Activated B cell treated with CpG ODN at 0.5 μM for 24 hours (primary cell): ENCODE results near the gene HDC. TPM values are rescaled to one million over a fixed set of nuclear protein-coding genes. Genes with fewer than 3 reads are reported as not detected.

Experiments
- ATAC-seq: fragments of 200-7000 bp; cut with Tn5 transposase; one replicate; pipeline ENCODE4 v1.10.0; 2021; ENCODE audit warnings: low read depth, mild to moderate bottlenecking, moderate library complexity
- CTCF ChIA-PET: fragments of 350-600 bp; sonication (Branson Sonifier 250); formaldehyde crosslinking; loops from one replicate; lab custom pipeline; 2021; ENCODE audit warnings: antibody characterized with exemption; lab: Charles Lee
- POLR2A ChIA-PET: fragments of 350-600 bp; sonication (Branson Sonifier 250); formaldehyde crosslinking; loops from one replicate; lab custom pipeline; 2021; ENCODE audit warnings: antibody characterized with exemption; lab: Charles Lee
- DNase-seq: peaks from one replicate; pipeline ENCODE4 v3.0.0; 2022
- H3K27ac Mint-ChIP-seq: one replicate; pipeline ENCODE4 v1.8.0; 2020; ENCODE audit warnings: mixed read lengths
- H3K27me3 Mint-ChIP-seq: one replicate; pipeline ENCODE4 v1.8.0; 2021; ENCODE audit warnings: mixed read lengths
- H3K36me3 Mint-ChIP-seq: one replicate; pipeline ENCODE4 v1.8.0; 2021; ENCODE audit warnings: low read depth, mixed read lengths
- H3K4me1 Mint-ChIP-seq: one replicate; pipeline ENCODE4 v1.8.0; 2021; ENCODE audit warnings: mixed read lengths
- H3K4me3 Mint-ChIP-seq: one replicate; pipeline ENCODE4 v1.8.0; 2020; ENCODE audit warnings: mild to moderate bottlenecking, mixed read lengths
- H3K9me3 Mint-ChIP-seq: one replicate; pipeline ENCODE4 v1.8.0; 2020; ENCODE audit warnings: mixed read lengths
- intact Hi-C: fragments of 100-400 bp; cut with micrococcal nuclease; formaldehyde crosslinking; loops from one replicate; pipeline ENCODE4 v1.15.1; 2024
- total RNA-seq: library from RNA; stranded (reverse); gene quantifications from 2 replicates; pipeline ENCODE4 v1.2.3, GENCODE V29; 2022
- TF ChIP-seq, protein P1 (sequence below): fragments of 200-600 bp; IDR thresholded peaks from one replicate; pipeline ENCODE4 v1.8.0; 2022; ENCODE audit warnings: antibody characterized with exemption, mild to moderate bottlenecking

Gene HDC
- total RNA-seq, 1 donor from 2014 or later, result not detected

DNA sequence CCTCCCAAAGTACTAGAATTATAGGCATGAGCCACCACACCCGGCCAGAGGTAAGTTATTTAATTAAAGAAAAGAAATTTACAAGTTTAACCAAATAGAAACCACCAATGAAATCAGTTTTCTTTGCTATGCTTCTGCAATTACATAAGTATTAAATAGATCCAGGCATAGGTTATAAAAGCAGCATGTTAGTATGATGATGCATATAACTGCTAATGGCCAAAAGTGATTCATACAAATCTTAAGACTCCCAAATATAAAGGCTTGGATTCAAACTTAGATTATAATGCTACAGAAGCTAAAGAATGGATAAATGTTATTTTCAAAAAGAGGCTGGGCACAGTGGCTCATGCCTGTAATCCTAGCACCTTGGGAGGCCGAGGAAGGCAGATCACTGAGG, 32.8 kb upstream of the HDC start:
- H3K9me3 Mint-ChIP-seq, result no peaks in the 10 kb centered on the region
- peaks cover 11% of the 10 kb centered on the region for H3K4me1 Mint-ChIP-seq
- DNase-seq (no peak), ATAC-seq (no peak)
- intact Hi-C loops, result no loop called here
- ChIA-PET POLR2A (no interaction called here), CTCF (no interaction called here)
- no peaks in the 10 kb centered on the region for H3K27me3 Mint-ChIP-seq
- no peak overlapping the region for H3K4me3 Mint-ChIP-seq
- H3K27ac Mint-ChIP-seq, result no peak overlapping the region
- TF ChIP-seq, protein P1, sequence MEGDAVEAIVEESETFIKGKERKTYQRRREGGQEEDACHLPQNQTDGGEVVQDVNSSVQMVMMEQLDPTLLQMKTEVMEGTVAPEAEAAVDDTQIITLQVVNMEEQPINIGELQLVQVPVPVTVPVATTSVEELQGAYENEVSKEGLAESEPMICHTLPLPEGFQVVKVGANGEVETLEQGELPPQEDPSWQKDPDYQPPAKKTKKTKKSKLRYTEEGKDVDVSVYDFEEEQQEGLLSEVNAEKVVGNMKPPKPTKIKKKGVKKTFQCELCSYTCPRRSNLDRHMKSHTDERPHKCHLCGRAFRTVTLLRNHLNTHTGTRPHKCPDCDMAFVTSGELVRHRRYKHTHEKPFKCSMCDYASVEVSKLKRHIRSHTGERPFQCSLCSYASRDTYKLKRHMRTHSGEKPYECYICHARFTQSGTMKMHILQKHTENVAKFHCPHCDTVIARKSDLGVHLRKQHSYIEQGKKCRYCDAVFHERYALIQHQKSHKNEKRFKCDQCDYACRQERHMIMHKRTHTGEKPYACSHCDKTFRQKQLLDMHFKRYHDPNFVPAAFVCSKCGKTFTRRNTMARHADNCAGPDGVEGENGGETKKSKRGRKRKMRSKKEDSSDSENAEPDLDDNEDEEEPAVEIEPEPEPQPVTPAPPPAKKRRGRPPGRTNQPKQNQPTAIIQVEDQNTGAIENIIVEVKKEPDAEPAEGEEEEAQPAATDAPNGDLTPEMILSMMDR, result no peak
- peaks cover 66% of the 10 kb centered on the region for H3K36me3 Mint-ChIP-seq

DNA sequence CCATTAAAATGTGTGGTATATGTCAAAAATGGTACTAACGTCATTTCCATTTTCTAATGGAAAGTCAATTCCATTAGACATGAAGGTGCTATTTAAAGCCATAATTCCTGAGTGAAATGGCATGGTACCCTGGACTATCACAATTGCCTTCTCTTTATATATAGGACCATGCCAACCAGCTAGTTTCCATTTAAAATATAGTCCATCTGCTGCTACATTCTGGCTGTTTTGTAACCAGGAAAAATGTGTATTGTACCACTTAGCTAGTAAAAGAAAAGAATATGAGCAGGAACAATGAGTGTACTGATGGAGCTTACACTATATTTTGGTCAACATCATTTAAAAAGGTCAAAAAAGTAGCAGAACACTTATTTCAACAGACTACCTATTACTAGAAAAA, 30.4 kb upstream of the HDC start:
- TF ChIP-seq, protein P1, result no peak
- no peak for DNase-seq
- Mint-ChIP-seq H3K27me3 (no peaks in the 10 kb centered on the region), H3K36me3 (peaks cover 56% of the 10 kb centered on the region), H3K4me3 (no peak overlapping the region), H3K9me3 (no peaks in the 10 kb centered on the region), H3K4me1 (no peaks in the 10 kb centered on the region), H3K27ac (no peak overlapping the region)
- CTCF ChIA-PET, result no interaction called here
- POLR2A ChIA-PET, result no interaction called here
- intact Hi-C loops, result no loop called here
- ATAC-seq, result no peak

DNA sequence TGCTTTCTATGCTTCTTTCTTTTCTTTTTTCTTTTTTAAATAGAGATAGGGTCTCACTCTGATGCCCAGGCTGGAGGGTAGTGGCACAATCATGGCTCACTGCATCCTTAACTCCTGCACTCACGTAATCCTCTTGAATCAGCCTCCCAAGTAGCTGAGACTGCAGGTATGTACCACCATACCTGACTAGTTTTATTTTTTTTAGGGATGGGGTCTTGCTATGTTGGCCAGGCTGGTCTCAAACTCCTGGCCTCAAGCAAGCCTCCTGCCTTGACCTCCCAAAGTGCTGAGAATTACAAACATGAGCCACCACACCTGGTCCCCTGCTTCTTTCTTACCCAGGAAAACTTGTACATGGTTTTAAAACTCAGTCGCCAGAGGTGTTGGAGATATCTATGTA, 24.2 kb upstream of the HDC start:
- Mint-ChIP-seq H3K9me3 (no peaks in the 10 kb centered on the region), H3K36me3 (peaks cover 50% of the 10 kb centered on the region), H3K27ac (no peak overlapping the region), H3K27me3 (no peaks in the 10 kb centered on the region), H3K4me1 (no peaks in the 10 kb centered on the region), H3K4me3 (no peak overlapping the region)
- CTCF ChIA-PET, result interaction anchor here (1.7 kb wide), 1 partner anchor 26 kb away, joined by 5 read pairs; no protein-coding TSS in a partner anchor
- DNase-seq (no peak), ATAC-seq (no peak)
- POLR2A ChIA-PET, result no interaction called here
- intact Hi-C loops, result no loop called here
- TF ChIP-seq, protein P1, result no peak

DNA sequence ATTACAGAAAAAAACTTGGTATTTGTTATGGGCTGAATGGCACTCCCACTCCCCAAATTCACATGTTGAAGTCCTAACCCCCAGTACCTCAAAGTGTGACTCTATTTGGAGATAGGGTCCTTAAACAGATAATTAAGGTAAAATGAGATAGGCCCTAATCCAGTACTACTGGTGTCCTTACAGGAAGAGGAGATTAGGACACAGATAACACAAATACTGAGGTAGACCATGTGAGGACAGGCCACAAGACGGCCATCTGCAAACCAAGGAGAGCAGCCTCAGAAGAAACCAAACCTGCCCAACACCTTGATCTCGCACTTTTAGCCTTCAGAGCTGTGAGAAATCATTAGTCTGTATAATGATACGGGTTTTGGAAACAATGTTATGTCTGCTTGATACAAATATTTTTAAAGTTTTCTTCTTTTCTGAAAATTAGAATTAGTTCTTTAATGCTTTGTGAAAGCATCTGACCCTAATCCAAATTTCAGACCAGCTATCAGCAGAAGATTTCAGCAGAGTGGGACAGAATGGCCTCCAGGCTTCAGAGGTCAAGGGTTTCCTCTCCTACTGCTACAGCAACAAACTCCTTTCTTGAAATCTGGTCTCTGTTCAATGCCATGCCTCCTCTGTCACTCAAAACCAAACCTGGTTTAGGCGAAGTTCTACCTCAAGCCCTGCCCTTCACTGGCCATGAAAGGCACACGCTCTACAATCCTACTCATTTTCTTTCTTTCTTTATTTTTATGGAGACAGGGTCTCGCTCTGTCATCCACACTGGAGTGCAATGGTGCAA, 22.0 kb upstream of the HDC start:
- intact Hi-C loops, result no loop called here
- TF ChIP-seq, protein P1, result no peak
- H3K27me3 Mint-ChIP-seq, result no peaks in the 10 kb centered on the region
- no peaks in the 10 kb centered on the region for H3K9me3 Mint-ChIP-seq
- no peaks in the 10 kb centered on the region for H3K4me1 Mint-ChIP-seq
- CTCF ChIA-PET, result interaction anchor here (1.7 kb wide), 1 partner anchor 28 kb away, joined by 5 read pairs; no protein-coding TSS in a partner anchor
- H3K4me3 Mint-ChIP-seq, result no peak overlapping the region
- DNase-seq, result no peak
- H3K36me3 Mint-ChIP-seq, result peaks cover 57% of the 10 kb centered on the region
- no peak for ATAC-seq
- no peak overlapping the region for H3K27ac Mint-ChIP-seq
- POLR2A ChIA-PET, result no interaction called here

DNA sequence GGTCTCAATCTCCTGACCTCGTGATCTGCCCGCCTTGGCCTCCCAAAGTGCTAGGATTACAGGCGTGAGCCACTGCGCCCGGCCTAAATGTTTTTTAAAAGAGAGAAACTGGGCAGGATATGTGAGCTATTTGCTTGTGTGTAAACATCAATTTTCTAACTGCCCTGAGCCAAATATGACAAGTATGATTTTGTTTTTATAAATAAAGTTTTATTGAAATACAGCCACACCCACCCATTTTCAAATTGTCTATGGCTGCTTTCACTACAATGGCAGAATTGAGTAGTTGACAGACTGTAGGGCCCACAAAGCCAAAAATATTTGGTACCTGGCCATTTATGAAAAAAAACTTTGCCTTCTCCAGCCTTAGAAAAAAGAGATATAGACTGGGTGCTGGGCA, 15.9 kb upstream of the HDC start:
- no peaks in the 10 kb centered on the region for H3K9me3 Mint-ChIP-seq
- no peak for ATAC-seq
- H3K27ac Mint-ChIP-seq, result no peak overlapping the region

More for the DNA sequence above, 15.9 kb upstream of the HDC start:
- Mint-ChIP-seq H3K27me3 (no peaks in the 10 kb centered on the region), H3K4me1 (no peaks in the 10 kb centered on the region), H3K36me3 (peaks cover 46% of the 10 kb centered on the region), H3K4me3 (no peak overlapping the region)
- ChIA-PET POLR2A (no interaction called here), CTCF (no interaction called here)
- DNase-seq, result no peak
- TF ChIP-seq, protein P1, result no peak
- intact Hi-C loops, result no loop called here
